ENCODE measurements around the gene C1RL. TPM values are rescaled to one million over a fixed set of nuclear protein-coding genes. Genes with fewer than 3 reads are reported as not detected.

Gene C1RL
- total RNA-seq, 4 donors from 2014 or later, result 39.2 to 153 (median 59.5) TPM

- intact Hi-C loops (cut with DNase I), result no loop called here
- TF ChIP-seq POLR2A (IDR thresholded peaks at IDR 0.05) (no peak), CTCF (IDR thresholded peaks at IDR 0.05) (no peak)
- no peak overlapping the region for H3K27ac ChIP-seq
- no peaks in the 10 kb centered on the region for H3K36me3 ChIP-seq
- no peaks in the 10 kb centered on the region for H3K27me3 ChIP-seq
- DNase-seq, result no peak
- no peaks in the 10 kb centered on the region for H3K9me3 ChIP-seq
- H3K4me1 ChIP-seq, result no peaks in the 10 kb centered on the region
- WGBS, 2 donors, result 90 to 92% methylated on average over 9 of the region's 9 CpGs
- H3K4me3 ChIP-seq (replicated peaks in 1 of 3), result no peak overlapping the region
Measured at GRCh38 chr12:7116916-7117315, 7.9 kb upstream of the C1RL start.

GRCh38 chr12:7116196-7116595, 7.2 kb upstream of the C1RL start:
- intact Hi-C loops (cut with DNase I), result no loop called here
- TF ChIP-seq CTCF (IDR thresholded peaks at IDR 0.05) (no peak), POLR2A (IDR thresholded peaks at IDR 0.05) (no peak)

GRCh38 chr12:7114851-7115250, 5.8 kb upstream of the C1RL start:
- H3K36me3 ChIP-seq, result no peaks in the 10 kb centered on the region
- TF ChIP-seq POLR2A (IDR thresholded peaks at IDR 0.05), result no peak
- TF ChIP-seq CTCF (IDR thresholded peaks at IDR 0.05), result no peak
- no peaks in the 10 kb centered on the region for H3K4me1 ChIP-seq
- no peak for DNase-seq
- H3K4me3 ChIP-seq (replicated peaks in 1 of 3), result no peak overlapping the region
- no peaks in the 10 kb centered on the region for H3K9me3 ChIP-seq
- intact Hi-C loops (cut with DNase I), result loop anchor here (5.0 kb wide), 1 partner anchor 168 kb away; no protein-coding TSS in a partner anchor
- H3K27ac ChIP-seq, result no peak overlapping the region
- 87 to 91% methylated on average over 6 of the region's 6 CpGs for WGBS, 2 donors
- H3K27me3 ChIP-seq, result no peaks in the 10 kb centered on the region

More at GRCh38 chr12:7116196-7116595, 7.2 kb upstream of the C1RL start:
- Histone ChIP-seq H3K9me3 (no peaks in the 10 kb centered on the region), H3K27me3 (no peaks in the 10 kb centered on the region), H3K4me3 (replicated peaks in 1 of 3) (no peak overlapping the region), H3K36me3 (no peaks in the 10 kb centered on the region), H3K4me1 (no peaks in the 10 kb centered on the region), H3K27ac (no peak overlapping the region)
- no peak for DNase-seq
- WGBS, 2 donors, result 81% methylated on average over 3 of the region's 3 CpGs

- no peak overlapping the region for H3K4me3 ChIP-seq (replicated peaks in 1 of 3)
- H3K27ac ChIP-seq, result no peak overlapping the region
- 88 to 92% methylated on average over 11 of the region's 11 CpGs for WGBS, 2 donors
- no peaks in the 10 kb centered on the region for H3K36me3 ChIP-seq
- no peak for DNase-seq
- H3K9me3 ChIP-seq, result no peaks in the 10 kb centered on the region
- peaks cover 0 to 6% of the 10 kb centered on the region in 2 donors for H3K4me1 ChIP-seq
- TF ChIP-seq CTCF (IDR thresholded peaks at IDR 0.05), result no peak
- TF ChIP-seq POLR2A (IDR thresholded peaks at IDR 0.05), result no peak
- no peaks in the 10 kb centered on the region for H3K27me3 ChIP-seq
- intact Hi-C loops (cut with DNase I), result loop anchor here (5.0 kb wide), 1 partner anchor 167 kb away; no protein-coding TSS in a partner anchor
Measured at GRCh38 chr12:7114008-7114407, 5.0 kb upstream of the C1RL start.

- Histone ChIP-seq H3K27me3 (no peaks in the 10 kb centered on the region), H3K4me3 (replicated peaks in 1 of 3) (no peak overlapping the region), H3K4me1 (peaks cover 0 to 6% of the 10 kb centered on the region in 2 donors), H3K36me3 (no peaks in the 10 kb centered on the region), H3K27ac (no peak overlapping the region), H3K9me3 (no peaks in the 10 kb centered on the region)
- intact Hi-C loops (cut with DNase I), result loop anchor here (5.0 kb wide), 1 partner anchor 166 kb away; no protein-coding TSS in a partner anchor
- TF ChIP-seq POLR2A (IDR thresholded peaks at IDR 0.05) (no peak), CTCF (IDR thresholded peaks at IDR 0.05) (peak; percentile 65 to 79 (median 73))
- peak in 1 of 2 donors; percentile 35 for DNase-seq
- 33 to 35% methylated on average over 3 to 5 of the region's 5 CpGs for WGBS, 2 donors
Measured at GRCh38 chr12:7113389-7113871, 4.4 kb upstream of the C1RL start.

All from thyroid gland (tissue), 4 donors.